ENCODE measurements around the gene DOK6.

The DOK6 gene

GRCh38 chr18:69388222-69388621, 12.5 kb upstream of the DOK6 start:
- no peak overlapping the region for H2BK15ac ChIP-seq (ENCODE audit: low read depth, poor library complexity, severe bottlenecking)
- no peak overlapping the region for H3K14ac ChIP-seq (ENCODE audit: low read length in 2 of 2)
- no peak overlapping the region for H2AK5ac ChIP-seq (ENCODE audit: low read length, severe bottlenecking)
- no peak overlapping the region for H3K9ac ChIP-seq (ENCODE audit: low read length)
- H3K4me3 ChIP-seq (ENCODE audit: insufficient read depth in 1 of 2, low read depth in 1 of 2, low read length in 2 of 2) = no peak overlapping the region
- no peak overlapping the region for H2AFZ ChIP-seq (ENCODE audit: low read depth, low read length)
- H4K8ac ChIP-seq (ENCODE audit: low read length) = no peak overlapping the region
- no peak overlapping the region for H3K4ac ChIP-seq (ENCODE audit: low read depth in 1 of 2, low read length in 2 of 2)
- no peak for DNase-seq
- no peak overlapping the region for H3K18ac ChIP-seq (ENCODE audit: low read depth in 1 of 2, low read length in 2 of 2)
- H3K4me1 ChIP-seq (ENCODE audit: control insufficient read depth, insufficient read depth, low read depth, low read length) = no peaks in the 10 kb centered on the region
- H3K79me1 ChIP-seq (replicated peaks; ENCODE audit: low read length, poor library complexity, severe bottlenecking) = no peaks in the 10 kb centered on the region
- no peaks in the 10 kb centered on the region for H3K9me3 ChIP-seq (ENCODE audit: control insufficient read depth, low read length)
- H3K23ac ChIP-seq (ENCODE audit: low read length in 2 of 2) = no peak overlapping the region
- H2BK5ac ChIP-seq (ENCODE audit: low read depth, low read length, poor library complexity, severe bottlenecking) = no peak overlapping the region
- H3K27me3 ChIP-seq (ENCODE audit: control insufficient read depth in 1 of 2, insufficient read depth in 1 of 2, low read length in 2 of 2) = no peaks in the 10 kb centered on the region
- H3K36me3 ChIP-seq (ENCODE audit: control insufficient read depth in 1 of 2, insufficient read depth in 2 of 2, low read depth in 1 of 2, low read length in 2 of 2) = no peaks in the 10 kb centered on the region
- no peak overlapping the region for H3K4me2 ChIP-seq (ENCODE audit: low read length, poor library complexity, severe bottlenecking)
- no peak overlapping the region for H4K91ac ChIP-seq (ENCODE audit: low read length)
- WGBS = 100% methylated on average over 1 of the region's 1 CpG
- no peak overlapping the region for H2BK12ac ChIP-seq (ENCODE audit: low read length in 2 of 2)
- no peak overlapping the region for H2BK120ac ChIP-seq (ENCODE audit: low read depth, low read length)
- H3K27ac ChIP-seq (ENCODE audit: low read length, poor library complexity, severe bottlenecking) = no peak overlapping the region

- no peak overlapping the region for H2AFZ ChIP-seq (ENCODE audit: low read depth, low read length)
- H2BK5ac ChIP-seq (ENCODE audit: low read depth, low read length, poor library complexity, severe bottlenecking) = no peak overlapping the region
- H3K4ac ChIP-seq (ENCODE audit: low read depth in 1 of 2, low read length in 2 of 2) = no peak overlapping the region
- no peak overlapping the region for H4K8ac ChIP-seq (ENCODE audit: low read length)
- no peak overlapping the region for H2BK12ac ChIP-seq (ENCODE audit: low read length in 2 of 2)
- H3K9me3 ChIP-seq (ENCODE audit: control insufficient read depth, low read length) = no peaks in the 10 kb centered on the region
- peak; percentile 13 for DNase-seq
- H2BK120ac ChIP-seq (ENCODE audit: low read depth, low read length) = no peak overlapping the region
- peaks cover 4 to 8% of the 10 kb centered on the region in 2 experiments for H3K27me3 ChIP-seq (ENCODE audit: control insufficient read depth in 1 of 2, insufficient read depth in 1 of 2, low read length in 2 of 2)
- no peak overlapping the region for H3K23ac ChIP-seq (ENCODE audit: low read length in 2 of 2)
- no peak overlapping the region for H4K91ac ChIP-seq (ENCODE audit: low read length)
- no peak overlapping the region for H2BK15ac ChIP-seq (ENCODE audit: low read depth, poor library complexity, severe bottlenecking)
- no peak overlapping the region for H3K4me2 ChIP-seq (ENCODE audit: low read length, poor library complexity, severe bottlenecking)
- peaks cover 10% of the 10 kb centered on the region for H3K4me1 ChIP-seq (ENCODE audit: control insufficient read depth, insufficient read depth, low read depth, low read length)
- no peak overlapping the region for H3K14ac ChIP-seq (ENCODE audit: low read length in 2 of 2)
- no peak overlapping the region for H3K27ac ChIP-seq (ENCODE audit: low read length, poor library complexity, severe bottlenecking)
- no peak overlapping the region for H3K18ac ChIP-seq (ENCODE audit: low read depth in 1 of 2, low read length in 2 of 2)
- H3K4me3 ChIP-seq (ENCODE audit: insufficient read depth in 1 of 2, low read depth in 1 of 2, low read length in 2 of 2) = no peak overlapping the region
- no peaks in the 10 kb centered on the region for H3K36me3 ChIP-seq (ENCODE audit: control insufficient read depth in 1 of 2, insufficient read depth in 2 of 2, low read depth in 1 of 2, low read length in 2 of 2)
- no peak overlapping the region for H2AK5ac ChIP-seq (ENCODE audit: low read length, severe bottlenecking)
- H3K79me1 ChIP-seq (replicated peaks; ENCODE audit: low read length, poor library complexity, severe bottlenecking) = no peaks in the 10 kb centered on the region
- WGBS = 94% methylated on average over 6 of the region's 7 CpGs
- no peak overlapping the region for H3K9ac ChIP-seq (ENCODE audit: low read length)
Observed at GRCh38 chr18:69397096-69397495, 3.6 kb upstream of the DOK6 start.

- H3K27ac ChIP-seq (ENCODE audit: low read length, poor library complexity, severe bottlenecking) = no peak overlapping the region
Observed at GRCh38 chr18:69399253-69399652, 1.4 kb upstream of the DOK6 start.

GRCh38 chr18:69400976-69401225, 213 bp downstream of the DOK6 start:
- peak overlapping the region; percentile 45 for H3K9ac ChIP-seq (ENCODE audit: low read length)
- H3K27ac ChIP-seq (ENCODE audit: low read length, poor library complexity, severe bottlenecking) = no peak overlapping the region
- peak overlapping the region; percentile 46 for H2BK15ac ChIP-seq (ENCODE audit: low read depth, poor library complexity, severe bottlenecking)
- peak overlapping the region; percentile 20 for H2AFZ ChIP-seq (ENCODE audit: low read depth, low read length)
- under 1% methylated on average over 35 of the region's 47 CpGs for WGBS
- peaks cover 16% of the 10 kb centered on the region for H3K4me1 ChIP-seq (ENCODE audit: control insufficient read depth, insufficient read depth, low read depth, low read length)
- H2BK12ac ChIP-seq (ENCODE audit: low read length in 2 of 2) = no peak overlapping the region
- peak overlapping the region; percentile 55 for H2BK120ac ChIP-seq (ENCODE audit: low read depth, low read length)
- H2AK5ac ChIP-seq (ENCODE audit: low read length, severe bottlenecking) = no peak overlapping the region
- H4K91ac ChIP-seq (ENCODE audit: low read length) = no peak overlapping the region
- peak overlapping the region; percentile 83 for H3K4me2 ChIP-seq (ENCODE audit: low read length, poor library complexity, severe bottlenecking)
- no peaks in the 10 kb centered on the region for H3K36me3 ChIP-seq (ENCODE audit: control insufficient read depth in 1 of 2, insufficient read depth in 2 of 2, low read depth in 1 of 2, low read length in 2 of 2)
- no peaks in the 10 kb centered on the region for H3K9me3 ChIP-seq (ENCODE audit: control insufficient read depth, low read length)
- H3K14ac ChIP-seq (ENCODE audit: low read length in 2 of 2) = no peak overlapping the region
- peaks cover 16 to 25% of the 10 kb centered on the region in 2 experiments for H3K27me3 ChIP-seq (ENCODE audit: control insufficient read depth in 1 of 2, insufficient read depth in 1 of 2, low read length in 2 of 2)
- H3K4ac ChIP-seq (ENCODE audit: low read depth in 1 of 2, low read length in 2 of 2) = no peak overlapping the region
- no peak overlapping the region for H2BK5ac ChIP-seq (ENCODE audit: low read depth, low read length, poor library complexity, severe bottlenecking)
- no peaks in the 10 kb centered on the region for H3K79me1 ChIP-seq (replicated peaks; ENCODE audit: low read length, poor library complexity, severe bottlenecking)
- no peak overlapping the region for H3K23ac ChIP-seq (ENCODE audit: low read length in 2 of 2)
- H4K8ac ChIP-seq (ENCODE audit: low read length) = peak overlapping the region; percentile 59
- peak overlapping the region in 1 of 2 experiments; percentile 26 for H3K18ac ChIP-seq (ENCODE audit: low read depth in 1 of 2, low read length in 2 of 2)
- H3K4me3 ChIP-seq (ENCODE audit: insufficient read depth in 1 of 2, low read depth in 1 of 2, low read length in 2 of 2) = peak overlapping the region; percentile 67 to 76
- DNase-seq = no peak

More at GRCh38 chr18:69399253-69399652, 1.4 kb upstream of the DOK6 start:
- no peak overlapping the region for H3K4me2 ChIP-seq (ENCODE audit: low read length, poor library complexity, severe bottlenecking)
- H3K79me1 ChIP-seq (replicated peaks; ENCODE audit: low read length, poor library complexity, severe bottlenecking) = no peaks in the 10 kb centered on the region
- no peak overlapping the region for H2AFZ ChIP-seq (ENCODE audit: low read depth, low read length)
- WGBS = 70% methylated on average over 2 of the region's 3 CpGs
- no peak overlapping the region for H3K23ac ChIP-seq (ENCODE audit: low read length in 2 of 2)
- H3K36me3 ChIP-seq (ENCODE audit: control insufficient read depth in 1 of 2, insufficient read depth in 2 of 2, low read depth in 1 of 2, low read length in 2 of 2) = no peaks in the 10 kb centered on the region
- H2BK15ac ChIP-seq (ENCODE audit: low read depth, poor library complexity, severe bottlenecking) = no peak overlapping the region
- H3K18ac ChIP-seq (ENCODE audit: low read depth in 1 of 2, low read length in 2 of 2) = no peak overlapping the region
- H3K14ac ChIP-seq (ENCODE audit: low read length in 2 of 2) = no peak overlapping the region
- H3K27me3 ChIP-seq (ENCODE audit: control insufficient read depth in 1 of 2, insufficient read depth in 1 of 2, low read length in 2 of 2) = peaks cover 16 to 25% of the 10 kb centered on the region in 2 experiments
- no peak overlapping the region for H2AK5ac ChIP-seq (ENCODE audit: low read length, severe bottlenecking)
- H3K9me3 ChIP-seq (ENCODE audit: control insufficient read depth, low read length) = no peaks in the 10 kb centered on the region
- no peak overlapping the region for H2BK120ac ChIP-seq (ENCODE audit: low read depth, low read length)
- no peak overlapping the region for H4K91ac ChIP-seq (ENCODE audit: low read length)
- H4K8ac ChIP-seq (ENCODE audit: low read length) = no peak overlapping the region
- H2BK5ac ChIP-seq (ENCODE audit: low read depth, low read length, poor library complexity, severe bottlenecking) = no peak overlapping the region
- no peak overlapping the region for H3K4ac ChIP-seq (ENCODE audit: low read depth in 1 of 2, low read length in 2 of 2)
- no peak overlapping the region for H2BK12ac ChIP-seq (ENCODE audit: low read length in 2 of 2)
- H3K4me1 ChIP-seq (ENCODE audit: control insufficient read depth, insufficient read depth, low read depth, low read length) = peaks cover 16% of the 10 kb centered on the region
- DNase-seq = no peak
- no peak overlapping the region for H3K4me3 ChIP-seq (ENCODE audit: insufficient read depth in 1 of 2, low read depth in 1 of 2, low read length in 2 of 2)
- H3K9ac ChIP-seq (ENCODE audit: low read length) = no peak overlapping the region
